Activated CD8-positive, alpha-beta memory T cell treated with anti-CD3 and anti-CD28 coated beads, Interleukin-2, amount 10 ng/mL, durations not matched to agents 7 days and 5 days (primary cell): ENCODE results near the gene IFT52. TPM values are rescaled to one million over a fixed set of nuclear protein-coding genes. Genes with fewer than 3 reads are reported as not detected.

Experiments
- ATAC-seq: fragments of 150-1000 bp; cut with Tn5 transposase; one replicate; pipeline ENCODE4 v1.10.0; 2021; ENCODE audit warnings: moderate library complexity
- CTCF ChIA-PET: fragments of 350-600 bp; sonication (Branson Sonifier 250); formaldehyde crosslinking; loops from one replicate; lab custom pipeline; 2021; ENCODE audit warnings: antibody characterized with exemption; lab: Charles Lee
- DNase-seq: peaks from one replicate; pipeline ENCODE4 v3.0.0-alpha.2; 2020
- H3K27ac Mint-ChIP-seq: one replicate; pipeline ENCODE4 v1.8.0; 2021; ENCODE audit warnings: mild to moderate bottlenecking, mixed read lengths
- H3K27me3 Mint-ChIP-seq: one replicate; pipeline ENCODE4 v1.8.0; 2021; ENCODE audit warnings: mixed read lengths
- H3K36me3 Mint-ChIP-seq: one replicate; pipeline ENCODE4 v1.8.0; 2021; ENCODE audit warnings: mild to moderate bottlenecking, mixed read lengths
- H3K4me1 Mint-ChIP-seq: one replicate; pipeline ENCODE4 v1.8.0; 2021; ENCODE audit warnings: mixed read lengths
- H3K4me3 Mint-ChIP-seq: one replicate; pipeline ENCODE4 v1.8.0; 2021; ENCODE audit warnings: mild to moderate bottlenecking, moderate library complexity, mixed read lengths
- H3K9me3 Mint-ChIP-seq: one replicate; pipeline ENCODE4 v1.8.0; 2022; ENCODE audit warnings: low read depth, mixed read lengths
- total RNA-seq, 2 experiments: library from RNA; stranded (reverse); gene quantifications; one replicate each; pipeline ENCODE4 v1.2.3, GENCODE V29; 2021

The IFT52 gene
- total RNA-seq, 2 experiments from 2014 or later: 15.9 to 18.3 TPM

DNA sequence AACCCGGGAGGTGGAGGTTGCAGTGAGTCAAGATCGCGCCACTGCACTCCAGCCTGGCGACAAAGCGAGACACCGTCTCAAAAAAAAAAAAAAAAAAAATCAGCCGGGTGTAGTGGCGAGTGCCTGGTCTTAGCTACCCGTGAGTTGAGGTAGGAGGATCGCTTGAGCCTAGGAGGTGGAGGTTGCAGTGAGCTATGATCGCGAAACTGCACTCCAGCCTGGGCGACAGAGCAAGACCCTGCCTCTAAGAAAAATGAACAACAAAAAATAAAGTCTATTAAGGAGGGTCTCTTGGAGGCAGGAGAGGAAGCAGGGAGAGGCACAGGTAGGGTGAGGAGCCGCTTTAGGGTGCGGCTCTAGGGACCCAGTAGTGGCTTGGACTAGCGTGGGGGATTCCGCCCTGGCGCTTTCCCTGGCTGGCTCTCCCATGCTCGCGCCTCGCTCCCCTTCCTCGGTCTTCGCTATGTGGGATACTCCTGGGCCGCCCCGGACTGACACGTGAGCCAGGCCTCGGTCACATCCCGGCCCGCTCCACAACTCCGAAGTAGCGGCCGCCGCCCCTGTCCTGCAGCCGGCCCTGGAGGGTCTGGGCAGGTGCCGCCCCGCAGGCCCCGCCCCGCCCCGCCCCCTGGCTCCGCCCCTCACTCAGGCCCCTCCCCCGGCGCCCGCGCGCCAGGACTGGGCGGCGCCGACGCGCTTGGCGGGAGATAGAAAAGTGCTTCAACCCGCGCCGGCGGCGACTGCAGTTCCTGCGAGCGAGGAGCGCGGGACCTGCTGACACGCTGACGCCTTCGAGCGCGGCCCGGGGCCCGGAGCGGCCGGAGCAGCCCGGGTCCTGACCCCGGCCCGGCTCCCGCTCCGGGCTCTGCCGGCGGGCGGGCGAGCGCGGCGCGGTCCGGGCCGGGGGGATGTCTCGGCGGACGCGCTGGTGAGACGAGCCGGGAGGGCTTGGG is 75.9 kb downstream of the IFT52 start, which contains the start of gene MYBL2:
Gene MYBL2, plus strand, starts transcription at position 739 of the 953 bp plus-strand sequence. Its CDS starts 170 bp downstream, at position 909.
- CTCF ChIA-PET: interaction anchor here (1.0 kb wide), 1 partner anchor 128 kb away, joined by 3 read pairs; no protein-coding TSS in a partner anchor
- peak; percentile 78 for DNase-seq
- Mint-ChIP-seq H3K4me1 (peaks cover 20% of the 10 kb centered on the region), H3K27me3 (peaks cover 14% of the 10 kb centered on the region), H3K36me3 (peaks cover 9% of the 10 kb centered on the region), H3K9me3 (no peaks in the 10 kb centered on the region), H3K27ac (peak within 1 kb of the TSS; percentile 71), H3K4me3 (peak within 1 kb of the TSS; percentile 76)
- ATAC-seq: peak; percentile 94

DNA sequence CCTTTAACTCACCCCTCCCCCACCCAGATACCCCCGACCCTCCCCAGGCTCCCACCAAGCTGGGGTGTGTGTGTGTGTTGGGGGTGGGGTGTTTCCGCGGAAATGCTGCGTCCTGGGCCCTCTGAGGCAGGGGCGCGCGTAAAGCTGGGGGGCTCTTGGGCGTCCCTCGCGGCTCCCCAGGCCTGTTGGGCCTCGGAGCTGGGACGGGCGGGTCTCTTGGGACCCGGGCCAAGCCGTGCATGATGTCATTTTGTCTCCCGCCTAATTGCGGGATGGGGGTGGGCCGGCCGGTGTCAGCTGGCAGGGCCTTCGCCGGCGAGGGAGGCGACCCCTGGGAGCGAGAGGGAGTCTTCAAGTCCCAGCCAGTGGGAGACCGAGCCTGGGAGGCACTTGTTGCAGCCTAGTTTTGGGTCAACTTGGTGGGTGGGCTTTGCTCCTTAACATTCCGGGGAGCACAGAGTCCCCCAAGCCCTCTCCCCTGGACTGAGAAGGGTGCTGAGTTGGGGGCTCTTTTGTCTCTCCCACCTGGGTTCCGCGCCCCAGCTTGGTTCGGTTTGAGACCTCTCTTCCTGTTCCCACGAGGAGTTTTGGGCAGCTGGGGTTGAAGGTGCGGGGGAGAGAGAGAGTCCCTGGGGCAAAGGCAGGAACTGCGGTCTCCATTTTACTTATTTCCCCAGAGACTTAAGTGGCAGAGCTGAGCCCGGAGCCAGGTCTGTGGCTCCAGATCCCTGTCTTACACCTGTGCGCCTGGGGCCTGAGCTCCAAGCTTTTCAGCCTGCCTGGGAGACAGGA is 76.8 kb downstream of the IFT52 start:
- H3K4me3 Mint-ChIP-seq: peak overlapping the region; percentile 76
- H3K4me1 Mint-ChIP-seq: peaks cover 20% of the 10 kb centered on the region
- ATAC-seq (peak; percentile 37), DNase-seq (peak; percentile 54)
- no peaks in the 10 kb centered on the region for H3K9me3 Mint-ChIP-seq
- CTCF ChIA-PET: interaction anchor here (0.9 to 1.1 kb wide), 3 partner anchors 24 to 130 kb away, joined by 3 read pairs; no protein-coding TSS in a partner anchor
- H3K27me3 Mint-ChIP-seq: peaks cover 14% of the 10 kb centered on the region
- H3K27ac Mint-ChIP-seq: peak overlapping the region; percentile 71
- H3K36me3 Mint-ChIP-seq: peaks cover 16% of the 10 kb centered on the region

- H3K4me3 Mint-ChIP-seq: no peak overlapping the region
- ATAC-seq: no peak
- DNase-seq: no peak
- peaks cover 13% of the 10 kb centered on the region for H3K27me3 Mint-ChIP-seq
- CTCF ChIA-PET: no interaction called here
- peaks cover 22% of the 10 kb centered on the region for H3K4me1 Mint-ChIP-seq
- H3K36me3 Mint-ChIP-seq: peaks cover 27% of the 10 kb centered on the region
- H3K9me3 Mint-ChIP-seq: no peaks in the 10 kb centered on the region
- H3K27ac Mint-ChIP-seq: no peak overlapping the region
Measured at GRCh38 chr20:43669332-43669731, 78.6 kb downstream of the IFT52 start.

- Mint-ChIP-seq H3K9me3 (no peaks in the 10 kb centered on the region), H3K27me3 (peaks cover 4% of the 10 kb centered on the region), H3K27ac (no peak overlapping the region), H3K4me3 (no peak overlapping the region), H3K36me3 (peaks cover 29% of the 10 kb centered on the region), H3K4me1 (peaks cover 22% of the 10 kb centered on the region)
- CTCF ChIA-PET: no interaction called here
- ATAC-seq (no peak), DNase-seq (no peak)
Measured at GRCh38 chr20:43670423-43670822, 79.7 kb downstream of the IFT52 start.

- Mint-ChIP-seq H3K4me1 (peaks cover 8% of the 10 kb centered on the region), H3K36me3 (peaks cover 46% of the 10 kb centered on the region), H3K27me3 (no peaks in the 10 kb centered on the region), H3K9me3 (no peaks in the 10 kb centered on the region), H3K27ac (no peak overlapping the region), H3K4me3 (no peak overlapping the region)
- CTCF ChIA-PET: no interaction called here
- DNase-seq (no peak), ATAC-seq (no peak)
Measured at GRCh38 chr20:43676368-43676767, 85.6 kb downstream of the IFT52 start.

DNA sequence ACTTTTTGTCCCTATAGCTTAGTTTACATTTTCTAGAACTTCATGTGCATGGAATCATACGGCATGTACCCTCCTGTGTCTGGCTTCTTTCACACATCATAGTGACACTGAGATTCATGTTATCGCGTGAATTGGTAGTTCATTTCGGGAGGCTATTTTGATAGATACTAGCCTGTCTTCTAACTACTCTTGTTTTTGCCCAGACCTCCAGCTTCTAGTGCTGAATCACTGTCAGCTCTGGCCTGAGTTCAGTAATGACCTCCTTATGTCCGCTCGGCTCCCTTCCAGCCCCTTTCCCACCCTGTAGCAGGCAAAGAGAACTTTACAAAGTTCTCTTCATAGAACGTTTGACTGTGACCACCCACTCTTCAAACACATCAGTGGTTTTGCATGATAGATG is 90.2 kb downstream of the IFT52 start:
- H3K27ac Mint-ChIP-seq: no peak overlapping the region
- H3K4me1 Mint-ChIP-seq: peaks cover 6% of the 10 kb centered on the region
- DNase-seq: no peak
- H3K9me3 Mint-ChIP-seq: no peaks in the 10 kb centered on the region
- H3K4me3 Mint-ChIP-seq: no peak overlapping the region
- CTCF ChIA-PET: interaction anchor here (1.1 kb wide), 1 partner anchor 12 kb away, joined by 3 read pairs; no protein-coding TSS in a partner anchor
- no peak for ATAC-seq
- no peaks in the 10 kb centered on the region for H3K27me3 Mint-ChIP-seq
- H3K36me3 Mint-ChIP-seq: peaks cover 28% of the 10 kb centered on the region

- H3K9me3 Mint-ChIP-seq: no peaks in the 10 kb centered on the region
- no peak overlapping the region for H3K27ac Mint-ChIP-seq
- CTCF ChIA-PET: interaction anchor here (1.1 kb wide), 1 partner anchor 11 kb away, joined by 3 read pairs; no protein-coding TSS in a partner anchor
- H3K36me3 Mint-ChIP-seq: peaks cover 28% of the 10 kb centered on the region
- peaks cover 3% of the 10 kb centered on the region for H3K4me1 Mint-ChIP-seq
- ATAC-seq (no peak), DNase-seq (no peak)
- no peak overlapping the region for H3K4me3 Mint-ChIP-seq
- no peaks in the 10 kb centered on the region for H3K27me3 Mint-ChIP-seq
Measured at GRCh38 chr20:43681468-43681942, 90.8 kb downstream of the IFT52 start.

GRCh38 chr20:43681991-43682410 is 91.3 kb downstream of the IFT52 start:
- DNase-seq: no peak
- Mint-ChIP-seq H3K27me3 (no peaks in the 10 kb centered on the region), H3K4me3 (no peak overlapping the region), H3K4me1 (peaks cover 3% of the 10 kb centered on the region), H3K9me3 (no peaks in the 10 kb centered on the region), H3K36me3 (peaks cover 27% of the 10 kb centered on the region), H3K27ac (no peak overlapping the region)
- CTCF ChIA-PET: interaction anchor here (1.1 kb wide), 1 partner anchor 11 kb away, joined by 3 read pairs; no protein-coding TSS in a partner anchor
- no peak for ATAC-seq

DNA sequence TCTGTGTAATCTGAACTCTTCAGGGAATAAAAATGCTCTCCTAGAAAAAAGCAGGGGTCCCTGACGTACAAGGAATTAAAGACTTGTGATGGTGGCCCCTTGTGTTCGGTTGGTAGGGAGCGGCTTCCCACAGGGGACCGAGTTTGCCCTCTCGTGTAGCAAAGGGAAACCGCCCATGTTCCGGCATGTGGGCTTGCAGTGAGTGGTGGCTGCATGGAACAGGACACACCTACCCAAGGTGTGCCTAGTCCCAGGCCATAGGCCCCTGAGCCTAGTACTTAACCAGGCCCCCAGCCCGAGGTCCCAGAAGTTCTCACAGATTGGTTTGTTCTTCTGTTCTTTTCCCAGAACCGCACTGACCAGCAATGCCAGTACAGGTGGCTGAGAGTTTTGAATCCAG is 91.7 kb downstream of the IFT52 start:
- Mint-ChIP-seq H3K27me3 (no peaks in the 10 kb centered on the region), H3K4me3 (no peak overlapping the region), H3K36me3 (peaks cover 23% of the 10 kb centered on the region), H3K27ac (no peak overlapping the region), H3K9me3 (no peaks in the 10 kb centered on the region), H3K4me1 (no peaks in the 10 kb centered on the region)
- ATAC-seq (no peak), DNase-seq (no peak)
- CTCF ChIA-PET: interaction anchor here (1.1 kb wide), 1 partner anchor 10 kb away, joined by 3 read pairs; no protein-coding TSS in a partner anchor

- no peak overlapping the region for H3K27ac Mint-ChIP-seq
- peaks cover 16% of the 10 kb centered on the region for H3K36me3 Mint-ChIP-seq
- H3K9me3 Mint-ChIP-seq: no peaks in the 10 kb centered on the region
- DNase-seq: no peak
- CTCF ChIA-PET: no interaction called here
- H3K27me3 Mint-ChIP-seq: no peaks in the 10 kb centered on the region
- ATAC-seq: no peak
- H3K4me3 Mint-ChIP-seq: no peak overlapping the region
- no peaks in the 10 kb centered on the region for H3K4me1 Mint-ChIP-seq
Measured at GRCh38 chr20:43686820-43687219, 96.1 kb downstream of the IFT52 start.

DNA sequence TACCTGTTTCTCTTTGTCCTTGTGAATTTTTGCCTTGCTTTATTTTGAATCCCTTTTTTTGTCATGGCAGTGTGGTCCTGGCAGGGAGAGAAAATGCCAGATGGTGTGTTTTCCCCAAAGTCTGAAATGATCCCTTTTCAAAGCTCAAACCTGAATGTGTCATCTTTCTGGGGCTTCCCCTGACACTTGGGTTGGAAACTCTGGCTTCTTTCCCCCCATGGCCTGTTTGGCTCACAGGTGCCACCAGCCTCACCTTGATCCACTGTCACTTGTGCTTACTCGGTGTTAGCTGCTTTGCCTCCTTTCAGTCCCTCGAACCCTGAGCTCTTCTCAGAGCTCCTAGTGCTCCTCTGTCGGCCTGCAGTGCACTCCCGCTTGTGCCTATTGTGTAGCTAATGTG is 98.4 kb downstream of the IFT52 start:
- H3K27me3 Mint-ChIP-seq: no peaks in the 10 kb centered on the region
- no peak for DNase-seq
- H3K9me3 Mint-ChIP-seq: no peaks in the 10 kb centered on the region
- H3K27ac Mint-ChIP-seq: no peak overlapping the region
- CTCF ChIA-PET: interaction anchor here (1.2 kb wide), 1 partner anchor 240 kb away, joined by 5 read pairs; no protein-coding TSS in a partner anchor
- H3K4me1 Mint-ChIP-seq: no peaks in the 10 kb centered on the region
- peaks cover 17% of the 10 kb centered on the region for H3K36me3 Mint-ChIP-seq
- ATAC-seq: no peak
- no peak overlapping the region for H3K4me3 Mint-ChIP-seq

DNA sequence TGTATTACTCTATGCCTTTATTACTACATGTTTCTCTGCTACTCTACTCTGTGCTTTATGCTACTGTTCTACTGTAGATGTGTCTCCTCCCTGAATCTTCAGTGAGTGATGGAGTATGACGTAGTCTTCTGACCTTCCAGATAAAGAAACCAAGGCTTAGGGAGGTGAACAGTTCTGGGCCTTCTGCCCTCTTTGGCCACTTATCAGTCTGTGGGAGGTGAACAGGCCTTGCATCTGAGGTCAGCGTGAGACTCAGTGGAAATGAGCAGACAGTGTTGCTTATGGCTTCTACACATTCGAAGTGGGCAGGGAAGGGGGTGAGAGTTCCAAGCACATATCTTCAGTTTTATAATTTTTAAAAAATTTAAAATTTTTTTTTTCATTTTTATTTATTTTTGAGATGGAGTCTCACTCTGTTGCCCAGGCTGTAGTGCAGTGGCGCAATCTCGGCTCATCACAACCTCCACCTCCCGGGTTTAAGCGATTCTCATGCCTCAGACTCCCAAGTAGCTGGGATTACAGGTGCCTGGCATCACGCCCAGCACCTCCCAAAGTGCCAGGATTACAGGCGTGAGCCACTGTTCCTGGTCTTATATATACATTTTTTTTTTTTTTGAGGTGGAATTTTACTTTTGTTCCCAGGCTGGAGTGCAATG is 100.3 kb downstream of the IFT52 start:
- ATAC-seq: no peak
- H3K4me3 Mint-ChIP-seq: no peak overlapping the region

More for the DNA sequence above, 100.3 kb downstream of the IFT52 start:
- no peak for DNase-seq
- H3K36me3 Mint-ChIP-seq: peaks cover 20% of the 10 kb centered on the region
- H3K27ac Mint-ChIP-seq: no peak overlapping the region
- no peaks in the 10 kb centered on the region for H3K4me1 Mint-ChIP-seq
- H3K27me3 Mint-ChIP-seq: no peaks in the 10 kb centered on the region
- CTCF ChIA-PET: interaction anchor here (0.6 to 3.0 kb wide), 7 partner anchors 11 to 426 kb away, joined by 3 to 24 read pairs (median 3); no protein-coding TSS in a partner anchor
- H3K9me3 Mint-ChIP-seq: no peaks in the 10 kb centered on the region
